ENCODE results near the gene IGSF3.
"Not testable (repeated sequence)": the region's sequence is repeated elsewhere in the genome, so short reads cannot be mapped to it uniquely, and the experiment has no call there.

GRCh38 chr1:116598420-116599036 lies 69.0 kb downstream of the IGSF3 start:
- not testable (repeated sequence) for TF ChIP-seq EZH2 (IDR thresholded peaks at IDR 0.05); POLR2AphosphoS5 (IDR thresholded peaks at IDR 0.05; ENCODE audit: borderline replicate concordance, low read depth, low read length); FOXP2 (optimal IDR thresholded peaks at IDR 0.05; ENCODE audit: control extremely low read depth, extremely low read length, insufficient read depth)
